ENCODE measurements around the gene HNRNPH3.

The HNRNPH3 gene

GRCh38 chr10:68333440-68334431, 1.9 kb downstream of the HNRNPH3 start:
- no peak; the same call in 1 of the 2 replicates for TF ChIP-seq MYC (IDR thresholded peaks at IDR 0.05; ENCODE audit: low read depth, low read length)
- peak; percentile 81 for TF ChIP-seq MAX (IDR thresholded peaks at IDR 0.05; ENCODE audit: low read depth, low read length)
- TF ChIP-seq CTCF (IDR thresholded peaks at IDR 0.05; ENCODE audit: low read depth, low read length): no peak
- TF ChIP-seq POLR2A (IDR thresholded peaks at IDR 0.05; ENCODE audit: extremely low read depth, insufficient read length): no peak
- no peak for DNase-seq (ENCODE audit: low read depth)
- H3K4me3 ChIP-seq (ENCODE audit: low read depth, low read length): peak overlapping the region; percentile 89

- TF ChIP-seq CTCF (IDR thresholded peaks at IDR 0.05; ENCODE audit: low read depth, low read length) (no peak), MYC (IDR thresholded peaks at IDR 0.05; ENCODE audit: low read depth, low read length) (no peak), MAX (IDR thresholded peaks at IDR 0.05; ENCODE audit: low read depth, low read length) (no peak), POLR2A (IDR thresholded peaks at IDR 0.05; ENCODE audit: extremely low read depth, insufficient read length) (no peak)
- no peak for DNase-seq (ENCODE audit: low read depth)
- peak overlapping the region; percentile 89 for H3K4me3 ChIP-seq (ENCODE audit: low read depth, low read length)
Measured at GRCh38 chr10:68334672-68335467, 3.0 kb downstream of the HNRNPH3 start.

DNA sequence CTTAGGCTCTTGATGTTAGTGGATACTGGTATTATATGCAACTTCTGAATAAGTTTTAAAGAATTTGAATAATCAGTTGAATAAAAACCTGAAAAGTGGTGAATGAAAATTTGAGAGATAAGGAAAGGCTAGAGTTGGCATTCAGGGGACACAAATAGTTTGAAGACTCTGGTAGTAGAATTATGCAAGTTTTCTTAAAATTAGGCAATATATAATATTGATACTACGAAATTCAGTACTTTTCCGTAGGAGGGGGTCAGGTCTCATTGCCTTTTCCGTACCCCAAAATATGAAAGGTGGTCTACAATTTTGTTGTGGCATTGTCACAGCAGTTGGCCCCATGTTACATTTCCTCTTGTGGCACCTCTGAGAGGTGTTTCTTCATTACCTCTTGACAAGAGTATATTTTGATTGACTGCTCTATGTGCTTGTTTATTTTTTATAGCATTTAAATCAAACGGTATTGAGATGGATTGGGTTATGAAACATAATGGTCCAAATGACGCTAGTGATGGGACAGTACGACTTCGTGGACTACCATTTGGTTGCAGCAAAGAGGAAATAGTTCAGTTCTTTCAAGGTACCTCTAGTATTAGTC, 5.0 kb downstream of the HNRNPH3 start:
- no peak for TF ChIP-seq MAX (IDR thresholded peaks at IDR 0.05; ENCODE audit: low read depth, low read length)
- no peak for TF ChIP-seq CTCF (IDR thresholded peaks at IDR 0.05; ENCODE audit: low read depth, low read length)
- TF ChIP-seq POLR2A (IDR thresholded peaks at IDR 0.05; ENCODE audit: extremely low read depth, insufficient read length): no peak
- no peak for TF ChIP-seq MYC (IDR thresholded peaks at IDR 0.05; ENCODE audit: low read depth, low read length)
- peak overlapping the region; percentile 89 for H3K4me3 ChIP-seq (ENCODE audit: low read depth, low read length)
- no peak for DNase-seq (ENCODE audit: low read depth)

GRCh38 chr10:68340358-68341080, 8.7 kb downstream of the HNRNPH3 start:
- no peak overlapping the region for H3K4me3 ChIP-seq (ENCODE audit: low read depth, low read length)
- TF ChIP-seq POLR2A (IDR thresholded peaks at IDR 0.05; ENCODE audit: extremely low read depth, insufficient read length): no peak
- no peak for TF ChIP-seq MYC (IDR thresholded peaks at IDR 0.05; ENCODE audit: low read depth, low read length)
- TF ChIP-seq CTCF (IDR thresholded peaks at IDR 0.05; ENCODE audit: low read depth, low read length): no peak
- no peak for TF ChIP-seq MAX (IDR thresholded peaks at IDR 0.05; ENCODE audit: low read depth, low read length)
- DNase-seq (ENCODE audit: low read depth): no peak

Measured in NB4 (cell line).